ENCODE measurements around the gene C8A. TPM values are rescaled to one million over a fixed set of nuclear protein-coding genes. Genes with fewer than 3 reads are reported as not detected.

C8A gene
- total RNA-seq, 3 donors from 2014 or later = not detected

DNA sequence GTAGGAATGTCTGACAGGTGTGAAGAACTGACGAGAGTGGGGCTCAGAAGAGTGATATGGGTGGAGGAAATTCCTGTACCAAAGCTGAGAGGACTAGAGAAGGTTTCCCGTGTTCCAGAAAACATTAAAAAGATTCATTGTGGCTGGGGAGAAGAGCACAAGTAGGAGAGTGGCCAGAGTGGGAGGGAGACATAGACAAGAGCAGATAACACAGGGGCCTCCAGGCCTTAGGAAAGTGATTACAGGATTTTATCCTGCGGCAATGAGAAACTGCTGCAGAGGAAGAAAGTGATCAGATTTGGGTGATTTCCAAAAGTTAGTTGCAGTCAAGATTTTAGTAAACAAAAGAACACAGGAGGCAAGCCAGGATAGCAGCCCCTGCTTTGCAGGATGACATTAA is 103.3 kb downstream of the C8A start:
- H3K4me1 ChIP-seq (ENCODE audit: low read depth) = no peaks in the 10 kb centered on the region
- H3K4me3 ChIP-seq = no peak overlapping the region
- ATAC-seq (no peak), DNase-seq (no peak)
- no peaks in the 10 kb centered on the region for H3K36me3 ChIP-seq (ENCODE audit: low read depth)
- intact Hi-C loops (cut with DNase I, micrococcal nuclease) = no loop called here
- H3K9me3 ChIP-seq = no peaks in the 10 kb centered on the region
- TF ChIP-seq, protein P1, sequence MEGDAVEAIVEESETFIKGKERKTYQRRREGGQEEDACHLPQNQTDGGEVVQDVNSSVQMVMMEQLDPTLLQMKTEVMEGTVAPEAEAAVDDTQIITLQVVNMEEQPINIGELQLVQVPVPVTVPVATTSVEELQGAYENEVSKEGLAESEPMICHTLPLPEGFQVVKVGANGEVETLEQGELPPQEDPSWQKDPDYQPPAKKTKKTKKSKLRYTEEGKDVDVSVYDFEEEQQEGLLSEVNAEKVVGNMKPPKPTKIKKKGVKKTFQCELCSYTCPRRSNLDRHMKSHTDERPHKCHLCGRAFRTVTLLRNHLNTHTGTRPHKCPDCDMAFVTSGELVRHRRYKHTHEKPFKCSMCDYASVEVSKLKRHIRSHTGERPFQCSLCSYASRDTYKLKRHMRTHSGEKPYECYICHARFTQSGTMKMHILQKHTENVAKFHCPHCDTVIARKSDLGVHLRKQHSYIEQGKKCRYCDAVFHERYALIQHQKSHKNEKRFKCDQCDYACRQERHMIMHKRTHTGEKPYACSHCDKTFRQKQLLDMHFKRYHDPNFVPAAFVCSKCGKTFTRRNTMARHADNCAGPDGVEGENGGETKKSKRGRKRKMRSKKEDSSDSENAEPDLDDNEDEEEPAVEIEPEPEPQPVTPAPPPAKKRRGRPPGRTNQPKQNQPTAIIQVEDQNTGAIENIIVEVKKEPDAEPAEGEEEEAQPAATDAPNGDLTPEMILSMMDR (IDR thresholded peaks at IDR 0.05) = no peak

GRCh38 chr1:56958526-56958925 is 103.9 kb downstream of the C8A start:
- DNase-seq (no peak), ATAC-seq (no peak)
- TF ChIP-seq, protein P1 (IDR thresholded peaks at IDR 0.05) = no peak
- no peak overlapping the region for H3K4me3 ChIP-seq
- H3K36me3 ChIP-seq (ENCODE audit: low read depth) = no peaks in the 10 kb centered on the region
- H3K9me3 ChIP-seq = no peaks in the 10 kb centered on the region
- intact Hi-C loops (cut with DNase I, micrococcal nuclease) = no loop called here
- no peaks in the 10 kb centered on the region for H3K4me1 ChIP-seq (ENCODE audit: low read depth)

DNA sequence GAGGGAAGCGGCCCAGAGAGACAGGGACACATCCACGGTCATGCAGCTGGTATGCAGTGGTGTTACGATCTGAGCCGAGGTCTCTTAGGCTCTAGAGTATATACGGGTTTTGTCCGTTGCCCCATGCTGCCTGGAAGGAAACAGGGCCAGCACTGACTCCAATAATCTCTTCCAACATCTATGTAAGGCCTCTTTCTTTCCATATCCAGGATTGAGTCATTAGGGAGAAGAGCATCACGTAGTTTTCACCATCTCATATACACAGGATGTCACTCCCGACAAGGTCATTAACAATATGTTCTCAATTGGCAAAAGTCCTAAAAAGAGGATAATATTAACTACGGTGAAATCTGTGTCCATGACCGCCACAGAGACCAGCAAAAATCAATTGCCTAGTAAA is 106.8 kb downstream of the C8A start:
- Histone ChIP-seq H3K9me3 (no peaks in the 10 kb centered on the region), H3K4me3 (no peak overlapping the region), H3K36me3 (ENCODE audit: low read depth) (no peaks in the 10 kb centered on the region), H3K4me1 (ENCODE audit: low read depth) (no peaks in the 10 kb centered on the region)
- DNase-seq (no peak), ATAC-seq (no peak)
- intact Hi-C loops (cut with DNase I, micrococcal nuclease) = no loop called here
- TF ChIP-seq, protein P1 (IDR thresholded peaks at IDR 0.05) = no peak

GRCh38 chr1:56963667-56964066 is 109.1 kb downstream of the C8A start:
- Histone ChIP-seq H3K4me1 (ENCODE audit: low read depth) (no peaks in the 10 kb centered on the region), H3K9me3 (no peaks in the 10 kb centered on the region), H3K4me3 (no peak overlapping the region), H3K36me3 (ENCODE audit: low read depth) (no peaks in the 10 kb centered on the region)
- intact Hi-C loops (cut with DNase I, micrococcal nuclease) = no loop called here
- ATAC-seq = no peak
- TF ChIP-seq, protein P1 (IDR thresholded peaks at IDR 0.05) = no peak
- DNase-seq = no peak

GRCh38 chr1:56964349-56965017 is 109.9 kb downstream of the C8A start:
- ATAC-seq (no peak), DNase-seq (no peak)
- Histone ChIP-seq H3K4me3 (no peak overlapping the region), H3K9me3 (no peaks in the 10 kb centered on the region), H3K4me1 (ENCODE audit: low read depth) (no peaks in the 10 kb centered on the region), H3K36me3 (ENCODE audit: low read depth) (no peaks in the 10 kb centered on the region)
- TF ChIP-seq, protein P1 (IDR thresholded peaks at IDR 0.05) = no peak
- intact Hi-C loops (cut with DNase I, micrococcal nuclease) = no loop called here

GRCh38 chr1:56965191-56965590 is 110.6 kb downstream of the C8A start:
- Histone ChIP-seq H3K36me3 (ENCODE audit: low read depth) (no peaks in the 10 kb centered on the region), H3K4me1 (ENCODE audit: low read depth) (no peaks in the 10 kb centered on the region), H3K9me3 (no peaks in the 10 kb centered on the region), H3K4me3 (no peak overlapping the region)
- no peak for ATAC-seq
- no peak for DNase-seq
- intact Hi-C loops (cut with DNase I, micrococcal nuclease) = no loop called here
- TF ChIP-seq, protein P1 (IDR thresholded peaks at IDR 0.05) = no peak

Data from mucosa of descending colon (tissue), 3 donors.